Bone marrow (tissue), 2 donors: ENCODE results near the gene FAM25A.
"Not testable (repeated sequence)": the region's sequence is repeated elsewhere in the genome, so short reads cannot be mapped to it uniquely, and the experiment has no call there.

Experiments used
- DNase-seq, 2 donors: peaks; one replicate each; lab custom pipeline; 2025; lab: John Stamatoyannopoulos, UW

Gene FAM25A

DNA sequence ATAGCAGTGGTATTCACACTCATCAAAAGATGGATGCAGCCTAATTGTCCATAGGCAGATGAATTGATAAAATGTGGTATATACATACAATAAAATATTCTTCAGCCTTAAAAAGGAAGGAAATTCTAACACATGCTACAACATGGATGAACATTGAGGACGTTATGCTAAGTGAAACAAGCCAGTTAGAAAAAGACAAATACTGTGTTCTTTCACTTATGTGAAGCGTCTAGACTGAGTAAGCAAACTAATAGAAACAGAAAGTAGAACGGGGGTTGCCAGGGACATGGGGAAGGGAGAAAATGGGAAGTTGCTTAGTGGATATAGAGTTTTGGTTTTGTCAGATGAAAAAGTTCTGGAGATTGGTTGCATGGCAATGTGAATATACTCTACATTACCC is 6.6 kb upstream of the FAM25A start:
- DNase-seq: peak in 1 of 2 donors; percentile 35

DNA sequence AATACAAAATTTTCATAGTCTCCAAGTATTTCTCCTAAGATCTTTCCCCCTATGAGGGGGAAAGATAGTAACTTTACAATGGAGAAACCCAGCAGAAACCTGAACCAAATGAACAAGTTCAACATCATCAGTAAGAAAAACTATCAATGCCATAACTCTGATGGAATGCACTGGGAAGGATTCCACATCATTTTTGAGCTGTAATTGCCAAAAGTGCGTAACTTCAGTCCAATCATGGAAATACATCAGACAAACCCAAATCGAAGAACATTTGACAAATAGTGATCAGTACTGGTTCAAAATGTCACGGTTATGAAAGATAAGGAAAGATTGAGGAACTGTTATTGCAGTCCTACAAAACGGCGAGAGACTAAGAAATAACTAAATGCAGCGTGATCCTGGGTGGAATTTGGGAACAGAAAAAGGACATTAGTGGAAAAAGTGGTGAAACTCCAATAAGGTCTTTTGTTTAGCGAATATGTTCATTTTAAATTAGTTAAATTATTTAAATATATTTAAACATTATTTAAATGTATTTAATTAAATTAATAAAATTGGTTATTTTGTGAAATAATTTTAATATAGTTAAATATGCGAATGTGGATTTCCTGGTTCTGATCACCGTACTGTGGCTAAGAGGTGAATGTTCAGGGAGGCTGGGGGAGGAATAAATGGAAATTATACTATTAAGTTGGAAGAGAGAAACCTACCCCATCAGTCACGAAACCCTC is 4.9 kb upstream of the FAM25A start:
- DNase-seq: not testable (repeated sequence)

DNA sequence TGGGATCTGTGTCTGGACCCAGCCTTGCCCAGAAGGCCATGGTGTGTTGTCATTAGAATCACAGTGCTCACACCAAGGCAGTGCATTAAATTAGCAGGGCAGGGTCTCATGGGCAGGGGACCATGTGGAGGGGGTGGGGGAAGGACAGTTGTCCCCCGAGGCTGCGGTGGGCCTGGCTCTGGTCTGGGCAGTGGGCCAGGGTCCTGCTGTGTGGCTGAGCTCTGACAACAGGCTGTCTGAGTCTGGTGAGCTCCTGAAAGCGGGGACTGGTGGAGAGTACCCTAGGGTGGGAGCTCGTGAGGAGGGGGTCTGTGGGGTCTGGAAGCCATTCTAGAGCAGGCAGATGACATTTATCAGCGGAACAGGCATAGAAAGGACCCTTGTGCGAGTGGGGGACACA is 2.0 kb upstream of the FAM25A start:
- not testable (repeated sequence) for DNase-seq

DNA sequence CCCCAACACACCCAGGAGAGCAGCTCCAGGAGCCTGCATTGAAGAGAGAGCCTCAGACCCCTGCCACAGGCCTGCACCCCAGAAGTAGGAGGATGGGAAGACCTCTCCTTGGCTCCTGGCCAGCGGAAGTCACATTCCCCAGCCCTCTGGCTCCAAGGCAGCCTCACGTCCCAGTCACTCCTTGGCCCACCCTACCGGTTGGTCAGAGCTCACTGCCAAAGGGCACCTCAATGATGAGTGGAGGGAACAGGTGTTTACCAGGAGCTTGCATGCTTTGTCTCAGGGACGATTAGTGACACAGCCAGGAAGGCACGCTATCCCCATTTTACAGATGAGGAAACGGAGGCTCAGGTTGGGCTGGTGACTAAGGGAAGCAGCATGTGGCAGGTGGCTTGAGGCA is 1.0 kb upstream of the FAM25A start:
- DNase-seq: not testable (repeated sequence)

DNA sequence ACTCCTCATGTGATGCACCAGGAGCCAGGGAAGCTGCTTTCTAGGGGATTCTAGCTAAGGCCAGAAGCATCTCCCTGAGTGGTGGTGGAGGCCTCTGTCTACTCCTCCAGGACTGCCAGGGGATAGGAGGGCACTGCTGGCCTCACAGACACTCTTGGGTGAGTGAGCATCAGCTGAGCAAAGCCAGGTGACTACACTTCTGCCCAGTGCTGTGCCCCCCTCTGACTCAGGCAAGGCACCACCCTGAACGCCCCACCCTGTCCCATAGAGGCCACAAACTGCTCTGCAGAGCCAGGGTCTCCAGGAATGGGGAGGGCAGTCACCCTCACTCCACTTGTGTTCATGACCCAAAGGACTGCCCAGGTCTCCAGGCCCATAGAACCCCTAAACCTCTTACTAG is 590 bp upstream of the FAM25A start:
- not testable (repeated sequence) for DNase-seq

DNA sequence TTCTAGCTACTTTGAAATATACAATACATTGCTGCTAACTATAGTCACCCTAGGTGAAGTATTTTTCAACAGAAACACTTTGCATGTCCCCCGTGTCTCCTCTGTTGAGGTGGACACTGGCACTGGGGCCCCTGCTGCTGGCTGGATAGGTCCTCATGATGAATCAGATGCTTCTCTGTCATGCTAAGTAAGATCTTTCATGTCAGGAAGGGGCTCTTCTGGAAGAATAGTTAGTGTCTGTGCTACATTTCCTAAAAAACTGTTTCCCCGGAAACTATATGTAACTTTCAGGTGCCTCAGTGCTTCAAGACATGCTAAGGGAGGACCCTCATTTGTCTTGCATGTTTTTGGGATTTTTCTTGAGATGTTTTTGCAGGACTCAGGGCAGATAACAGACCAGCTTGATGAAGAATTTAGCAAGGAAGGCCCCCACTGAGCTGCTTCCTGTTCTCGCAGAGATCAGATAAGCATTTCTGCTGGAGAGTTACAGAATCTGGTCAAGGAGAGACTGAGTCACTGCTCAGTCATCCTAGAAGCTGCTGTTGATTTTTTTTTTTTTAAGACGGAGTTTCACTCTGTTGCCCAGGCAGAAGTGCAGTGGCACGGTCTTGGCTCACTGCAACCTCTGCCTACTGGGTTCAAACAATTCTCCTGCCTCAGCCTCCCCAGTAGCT is 5.3 kb downstream of the FAM25A start:
- DNase-seq: peak in 1 of 2 donors; percentile 52

DNA sequence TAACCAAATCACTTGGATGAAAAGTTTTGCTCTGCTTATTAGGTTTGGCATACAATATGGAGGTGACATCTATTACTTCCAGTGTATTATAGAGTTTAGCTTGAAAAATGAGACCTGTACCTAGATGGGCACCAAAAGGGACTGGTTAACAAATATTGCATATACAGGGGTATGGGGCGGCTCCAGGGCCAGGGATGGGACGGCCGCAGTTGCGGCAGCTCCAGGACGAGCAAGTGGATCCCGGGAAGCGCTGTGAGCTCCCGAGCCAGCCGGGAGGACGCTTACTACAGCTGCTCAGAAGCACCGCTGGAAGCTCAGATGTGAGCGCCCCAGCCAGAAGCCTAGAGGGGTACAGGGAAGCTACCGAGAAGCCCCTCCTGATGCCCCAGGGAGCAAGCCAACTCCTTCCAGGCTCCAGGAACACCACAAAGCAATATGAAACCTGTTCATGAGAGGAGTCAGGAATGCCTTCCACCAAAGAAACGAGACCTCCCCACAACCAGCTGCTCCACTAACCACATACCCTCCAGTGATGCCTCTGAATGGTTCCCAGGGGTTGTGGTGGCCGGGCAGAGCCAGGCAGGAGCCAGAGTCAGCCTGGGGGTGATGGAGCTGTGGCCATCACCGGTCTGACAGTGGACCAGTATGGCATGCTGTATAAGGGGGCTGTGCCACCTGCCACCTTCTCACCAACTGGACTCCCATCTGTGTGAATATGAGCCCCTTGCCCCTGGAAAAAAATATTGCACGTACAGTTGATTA is 6.8 kb downstream of the FAM25A start:
- DNase-seq: not testable (repeated sequence)

DNA sequence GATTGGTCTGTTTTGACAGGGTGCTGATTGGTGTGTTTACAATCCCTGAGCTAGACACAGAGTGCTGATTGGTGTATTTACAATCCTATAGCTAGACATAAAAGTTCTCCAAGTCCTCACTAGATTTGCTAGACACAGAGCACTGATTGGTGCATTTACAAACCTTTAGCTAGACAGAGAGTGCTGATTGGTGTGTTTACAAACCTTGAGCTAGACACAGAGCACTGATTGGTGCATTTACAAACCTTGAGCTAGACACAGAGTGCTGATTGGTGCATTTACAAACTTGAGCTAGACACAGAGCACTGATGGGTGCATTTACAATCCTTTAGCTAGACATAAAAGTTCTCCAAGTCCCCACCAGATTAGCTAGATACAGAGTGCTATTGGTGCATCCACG is 10.3 kb downstream of the FAM25A start:
- not testable (repeated sequence) for DNase-seq

DNA sequence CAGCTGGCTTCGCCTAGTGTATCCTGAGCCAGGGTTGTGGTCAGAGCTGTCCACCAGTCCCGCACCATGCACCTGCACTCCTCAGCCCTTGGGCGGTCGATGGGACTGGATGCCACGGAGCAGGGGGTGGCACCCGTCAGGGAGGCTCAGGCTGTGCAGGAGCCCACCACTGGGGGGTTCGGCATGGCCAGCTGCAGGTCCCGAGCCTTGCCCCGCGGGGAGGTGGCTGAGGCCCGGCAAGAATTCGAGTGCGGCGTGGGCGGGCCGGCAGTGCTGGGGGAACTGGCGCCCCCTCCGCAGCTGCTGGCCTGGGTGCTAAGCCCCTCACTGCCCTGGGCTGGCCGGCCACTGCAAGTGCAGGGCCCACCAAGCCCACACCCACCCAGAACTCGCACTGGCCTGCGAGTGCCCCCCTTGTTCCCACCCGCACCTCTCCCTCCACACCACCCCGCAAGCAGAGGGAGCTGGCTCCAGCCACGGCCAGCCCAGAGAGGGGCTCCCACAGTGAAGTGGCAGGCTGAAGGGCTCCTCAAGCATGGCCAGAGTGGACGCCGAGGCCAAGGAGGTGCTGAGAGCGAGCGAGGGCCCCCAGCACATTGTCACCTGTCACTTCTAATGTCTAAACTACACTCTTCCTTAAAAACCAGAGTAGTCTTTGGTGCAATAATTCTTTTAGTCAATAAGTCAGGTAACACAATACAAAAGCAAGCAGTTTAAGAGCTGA is 11.0 kb downstream of the FAM25A start:
- DNase-seq: no peak

DNA sequence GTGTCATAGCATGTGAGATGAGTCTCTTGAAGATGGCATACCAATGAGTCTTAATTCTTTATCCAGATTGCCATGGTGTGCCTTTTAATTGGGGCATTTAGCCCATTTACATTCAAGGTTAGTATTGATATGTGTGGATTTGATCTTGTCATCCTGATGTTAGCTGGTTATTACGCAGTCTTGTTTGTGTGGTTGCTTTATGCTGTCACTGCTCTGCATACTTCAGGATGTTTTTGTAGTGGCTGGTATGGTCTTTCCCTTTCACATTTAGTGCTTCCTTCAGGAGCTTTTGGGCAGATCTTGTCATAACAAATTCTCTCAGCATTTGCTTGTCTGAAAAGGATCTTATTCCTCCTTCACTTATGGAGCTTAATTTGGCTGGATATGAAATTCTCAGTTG is 16.5 kb downstream of the FAM25A start:
- DNase-seq: no peak

DNA sequence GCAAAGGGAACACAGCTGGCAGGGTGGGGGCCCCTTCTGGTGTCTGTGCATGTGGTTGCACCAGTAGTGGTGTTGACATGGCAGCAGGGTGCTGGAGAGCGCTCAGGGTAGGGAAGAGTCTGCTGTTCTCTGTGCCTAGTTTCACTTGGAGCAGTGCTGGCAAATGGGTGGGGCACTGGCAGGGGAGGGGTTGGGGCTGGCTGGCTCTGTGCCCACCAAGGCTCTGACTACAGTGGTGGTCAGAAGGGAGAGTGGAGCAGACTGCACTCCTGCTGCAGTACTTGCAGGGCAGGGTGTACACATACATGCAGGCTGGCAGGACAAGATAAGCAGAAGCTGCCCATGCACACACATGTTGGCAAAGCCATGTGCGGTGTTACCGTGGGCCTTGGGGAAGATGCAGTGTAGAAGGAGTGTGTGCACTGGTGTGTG is 18.2 kb downstream of the FAM25A start:
- no peak for DNase-seq

DNA sequence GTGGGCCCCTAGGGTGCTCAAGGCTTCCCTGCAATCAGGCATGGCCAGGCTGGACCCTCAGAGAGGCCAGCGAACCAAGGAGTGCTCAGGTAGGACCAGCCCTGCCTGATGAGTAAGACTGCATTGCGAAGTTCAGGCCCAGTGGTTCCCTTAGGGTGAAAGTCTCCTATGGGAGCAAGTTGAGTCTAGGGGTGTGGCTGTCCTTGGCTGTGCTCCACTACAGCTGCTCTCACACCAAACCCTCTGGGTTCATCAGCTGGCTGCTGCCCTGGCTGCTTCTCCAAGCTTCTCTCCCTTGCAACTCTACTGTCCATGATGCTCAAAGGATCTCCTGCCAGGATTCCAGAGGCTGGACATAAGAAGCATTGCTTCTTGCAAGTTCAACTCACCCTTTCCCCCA is 18.7 kb downstream of the FAM25A start:
- no peak for DNase-seq

DNA sequence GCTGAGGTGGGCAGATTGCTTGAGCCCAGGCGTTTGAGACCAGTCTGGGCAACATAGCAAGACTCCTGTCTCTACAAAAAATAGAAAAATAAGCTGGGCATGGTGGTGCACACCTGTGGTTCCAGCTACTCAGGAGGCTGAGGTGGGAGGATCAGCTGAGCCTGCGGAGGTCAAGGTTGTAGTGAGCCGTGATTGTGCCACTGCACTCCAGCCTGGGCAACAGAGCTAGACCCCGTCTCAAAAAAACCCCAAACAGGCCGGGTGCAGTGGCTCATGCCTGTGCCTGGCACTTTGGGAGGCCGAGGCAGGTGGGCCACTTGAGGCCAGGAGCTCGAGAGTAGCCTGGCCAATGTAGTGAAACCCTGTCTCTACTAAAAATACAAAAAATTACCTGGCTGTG is 23.5 kb downstream of the FAM25A start:
- not testable (repeated sequence) for DNase-seq

DNA sequence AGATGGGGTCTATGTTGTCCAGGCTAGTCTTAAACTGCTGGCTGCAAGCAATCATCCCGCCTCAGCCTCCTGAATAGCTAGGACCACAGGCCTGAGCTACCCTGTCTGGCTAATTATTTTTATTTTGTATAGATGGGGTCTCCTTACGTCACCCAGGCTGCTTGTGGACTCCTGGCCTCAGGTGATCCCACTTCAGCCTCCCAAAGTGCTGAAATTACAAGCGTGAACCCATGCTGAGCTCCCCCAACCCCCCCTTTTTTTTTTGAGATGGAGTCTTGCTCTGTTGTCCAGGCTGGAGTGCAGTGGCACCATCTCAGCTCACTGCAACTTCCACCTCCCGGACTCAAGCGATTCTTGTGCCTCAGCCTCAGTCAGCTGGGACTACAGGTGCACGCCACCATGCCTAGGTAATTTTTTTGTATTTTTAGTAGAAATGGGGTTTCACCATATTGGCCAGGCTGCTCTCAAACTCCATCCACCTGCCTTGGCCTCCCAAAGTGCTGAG is 25.4 kb downstream of the FAM25A start:
- DNase-seq: no peak

DNA sequence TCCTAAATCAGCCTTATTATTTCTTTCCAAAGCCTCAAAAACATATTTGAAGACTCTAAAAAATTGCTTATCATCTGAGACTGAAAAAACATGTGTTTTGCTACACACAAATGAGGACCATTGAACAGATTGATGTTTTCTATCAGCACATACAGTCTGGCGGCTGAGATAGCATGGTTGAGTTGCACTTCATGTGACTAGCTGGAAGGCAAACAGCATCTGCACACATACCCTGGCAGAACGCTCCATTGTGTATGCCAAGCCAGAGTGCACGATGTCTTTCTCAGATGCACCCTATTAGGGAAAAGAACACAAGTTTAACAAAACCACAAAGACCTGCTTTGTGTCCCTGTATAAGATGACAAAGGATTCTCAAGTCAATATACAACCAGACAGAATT is 33.0 kb downstream of the FAM25A start:
- no peak for DNase-seq

DNA sequence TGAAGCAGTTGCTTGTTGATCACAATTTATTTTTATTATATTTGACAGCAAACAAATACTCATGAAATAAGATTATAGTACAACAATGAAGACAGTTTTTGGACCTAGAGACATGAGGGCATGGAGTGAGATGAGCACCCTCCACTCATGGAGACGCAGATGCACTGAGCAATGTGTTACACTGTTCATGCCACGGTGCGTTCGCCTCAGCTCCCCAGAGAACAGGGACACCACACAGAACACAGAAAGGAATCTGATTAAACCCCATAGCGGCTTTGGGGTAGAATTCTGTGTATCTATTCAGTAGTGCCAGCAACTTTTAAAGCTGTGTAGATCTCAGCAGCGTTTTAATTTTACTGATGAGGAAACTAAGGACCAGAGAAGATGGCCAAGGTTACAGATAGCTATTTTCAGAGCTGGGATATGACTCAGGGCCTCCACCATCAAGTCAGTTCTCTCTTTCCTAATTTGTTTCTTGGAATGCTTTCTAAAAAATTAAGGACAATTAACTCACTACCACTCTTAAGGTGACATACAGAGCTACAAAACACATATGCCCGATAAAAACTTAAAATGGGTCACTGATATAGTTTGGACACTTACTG is 33.6 kb downstream of the FAM25A start:
- no peak for DNase-seq

DNA sequence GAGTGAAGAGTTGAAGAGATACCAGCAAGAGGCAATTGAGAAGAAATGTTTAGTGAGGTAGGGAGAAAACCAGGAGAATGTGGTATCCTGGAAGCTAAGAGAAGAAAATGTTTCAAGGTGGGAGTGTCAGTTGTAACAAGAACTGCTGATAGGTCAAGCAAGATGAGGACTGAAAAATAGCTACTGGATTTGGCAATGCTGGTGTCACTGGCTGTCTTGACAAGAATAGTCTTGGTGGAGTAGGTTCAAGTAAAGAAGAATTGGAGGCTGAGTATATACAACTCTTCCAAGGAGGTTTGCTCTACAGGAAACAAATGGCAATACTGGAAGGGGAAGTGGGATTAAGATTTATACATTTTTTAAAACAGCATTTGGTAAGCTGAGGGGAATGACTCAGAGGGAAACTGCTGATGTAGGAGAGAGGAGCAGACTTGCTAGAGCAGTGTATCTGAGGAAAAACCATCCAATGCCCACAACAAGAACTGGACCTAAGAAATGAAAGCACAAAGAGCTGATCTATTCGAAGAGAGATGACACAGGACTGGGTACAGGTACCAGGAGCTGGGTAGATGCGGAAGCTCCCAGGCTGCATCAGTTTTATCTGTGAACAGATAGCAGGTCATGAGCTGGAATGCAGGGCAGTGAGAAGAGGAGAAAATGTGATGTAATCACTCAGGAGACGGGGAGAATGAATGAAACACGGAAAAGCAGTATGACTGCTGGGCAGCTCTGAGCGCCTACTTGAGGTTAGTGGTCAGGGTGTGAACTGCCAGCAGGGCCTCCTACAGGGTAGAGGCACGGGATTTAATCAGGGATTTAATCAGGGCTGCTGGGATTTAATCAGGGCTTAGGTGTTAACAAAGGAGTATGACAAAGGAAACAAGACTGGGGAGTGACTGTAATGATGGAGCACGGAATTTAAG is 34.5 kb downstream of the FAM25A start:
- peak; percentile 7 to 73 for DNase-seq

DNA sequence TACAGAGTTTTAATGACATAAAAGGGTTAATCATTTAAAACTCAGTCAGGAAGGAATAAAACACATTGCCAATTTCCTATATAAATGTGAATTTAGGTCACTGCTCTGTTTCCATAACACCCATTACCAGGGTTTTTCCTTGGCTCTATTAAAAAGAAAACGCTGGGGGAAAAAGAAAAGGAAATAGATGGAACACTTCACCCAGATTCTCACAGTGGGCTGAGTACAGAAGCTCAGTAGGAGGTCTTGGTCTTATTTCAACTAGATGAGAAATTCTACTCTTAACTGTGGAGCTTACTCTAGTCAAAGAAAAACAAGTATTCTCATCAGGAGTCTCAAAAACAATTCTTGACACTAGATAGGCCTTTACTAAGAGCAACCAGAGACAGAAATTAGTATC is 38.1 kb downstream of the FAM25A start:
- DNase-seq: no peak

DNA sequence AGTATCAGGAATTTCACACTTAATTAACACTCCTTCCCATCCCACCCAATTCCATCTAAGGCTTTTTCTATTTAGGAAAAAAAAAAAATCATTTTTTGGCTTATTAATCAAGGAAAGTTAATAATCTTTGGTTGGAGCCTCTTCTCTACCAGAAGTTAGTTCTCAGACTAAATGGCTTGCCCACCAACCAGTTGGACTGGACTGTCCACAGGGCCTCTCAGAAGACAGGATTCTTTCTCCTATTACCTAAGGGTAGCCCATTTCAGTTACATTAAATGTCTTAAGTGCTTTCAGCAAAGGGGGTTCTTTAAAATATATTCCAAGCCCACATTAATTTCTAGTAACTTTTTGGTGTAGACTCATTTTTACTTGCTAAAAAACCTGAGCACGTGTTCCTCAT is 39.3 kb downstream of the FAM25A start:
- DNase-seq: no peak

DNA sequence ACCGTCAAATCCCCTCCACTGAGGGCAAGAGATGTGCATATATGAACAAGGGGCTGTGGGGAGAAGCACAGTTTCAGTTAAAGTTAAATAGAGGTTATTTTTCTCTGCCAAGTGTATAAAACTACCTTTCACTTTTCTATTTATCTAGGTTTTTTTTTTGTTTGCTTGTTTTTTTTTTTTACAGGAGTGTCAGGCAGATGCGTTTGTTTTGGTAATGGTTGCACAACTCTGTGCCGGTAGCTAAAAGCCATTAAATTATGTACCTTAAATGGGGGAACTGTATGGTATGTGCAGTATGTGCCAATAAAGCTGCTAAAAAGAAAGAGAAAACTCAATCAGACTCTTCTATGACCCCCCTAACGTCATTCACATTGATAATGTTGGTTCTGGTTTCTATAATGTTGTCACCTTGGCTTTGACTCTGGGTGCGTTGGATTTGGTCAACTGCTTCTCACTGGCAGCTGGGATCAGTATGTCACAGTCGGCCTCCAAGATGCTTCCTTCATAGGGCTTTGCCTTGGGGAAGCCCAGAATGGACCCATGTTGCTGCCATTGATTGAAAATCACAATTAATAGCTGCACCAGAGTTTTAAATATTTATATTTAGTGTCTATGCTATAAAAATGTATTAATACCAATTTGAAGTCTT is 40.3 kb downstream of the FAM25A start:
- DNase-seq: no peak
